Naive thymus-derived CD4-positive, alpha-beta T cell (primary cell): Measurements from ENCODE around the gene MYL11. TPM values are rescaled to one million over a fixed set of nuclear protein-coding genes. Genes with fewer than 3 reads are reported as not detected.

Experiments
- ATAC-seq: fragments of 150-1000 bp; cut with Tn5 transposase; 2 replicates; pipeline ENCODE4 v1.10.0; 2021; ENCODE audit warnings: mild to moderate bottlenecking, moderate library complexity
- CTCF ChIA-PET: fragments of 350-600 bp; sonication (Branson Sonifier 250); formaldehyde crosslinking; loops from one replicate; lab custom pipeline; 2021; ENCODE audit warnings: antibody characterized with exemption; lab: Charles Lee
- POLR2A ChIA-PET: fragments of 350-600 bp; sonication (Branson Sonifier 250); formaldehyde crosslinking; loops from one replicate; lab custom pipeline; 2021; ENCODE audit warnings: antibody characterized with exemption, inconsistent platforms; lab: Charles Lee
- DNase-seq, 9 donors: peaks; one replicate each; pipeline versions ENCODE4 v3.0.0 to v3.0.0-alpha.2; 2020 to 2022; ENCODE audit warnings: mixed read lengths in 1 of 9
- H3K27ac ChIP-seq: one replicate; pipeline ENCODE4 v1.7.0; 2013; ENCODE audit warnings: mild to moderate bottlenecking, low read depth, low read length, moderate library complexity
- H3K27me3 ChIP-seq, 2 donors: one replicate each; pipeline ENCODE4 v1.7.0; 2013; ENCODE audit warnings: low read length in 2 of 2, mild to moderate bottlenecking in 2 of 2, moderate library complexity in 2 of 2; ENCODE audit not compliant: control insufficient read depth in 2 of 2, insufficient read depth in 2 of 2
- H3K36me3 ChIP-seq, 3 experiments: 1 replicate in 2 of 3; 2 replicates in 1 of 3; pipeline ENCODE4 v1.7.0; 2013; ENCODE audit warnings: low read length in 3 of 3, mild to moderate bottlenecking in 3 of 3, moderate library complexity in 1 of 3; ENCODE audit not compliant: insufficient read depth in 3 of 3, control insufficient read depth in 2 of 3
- H3K4me1 ChIP-seq, 2 donors: one replicate each; pipeline ENCODE4 v1.7.0; 2013; ENCODE audit warnings: low read length in 2 of 2, mild to moderate bottlenecking in 2 of 2, moderate library complexity in 1 of 2; ENCODE audit not compliant: control insufficient read depth in 2 of 2, insufficient read depth in 2 of 2
- H3K4me3 ChIP-seq: 2 replicates; pipeline ENCODE4 v1.7.0; 2013; ENCODE audit warnings: mild to moderate bottlenecking, low read length
- H3K9me3 ChIP-seq, 3 experiments: 1 replicate in 2 of 3; 2 replicates in 1 of 3; pipeline ENCODE4 v1.7.0; 2013; ENCODE audit warnings: low read length in 3 of 3; ENCODE audit not compliant: control insufficient read depth in 2 of 3
- H3K27ac Mint-ChIP-seq, 9 donors: one replicate each; pipeline ENCODE4 v1.8.0; 2020 to 2022; ENCODE audit warnings: mixed read lengths in 9 of 9, mild to moderate bottlenecking in 8 of 9, moderate library complexity in 5 of 9, inconsistent platforms in 2 of 9
- H3K27me3 Mint-ChIP-seq, 5 donors: one replicate each; pipeline ENCODE4 v1.8.0; 2021 to 2022; ENCODE audit warnings: mixed read lengths in 5 of 5, mild to moderate bottlenecking in 1 of 5
- H3K36me3 Mint-ChIP-seq, 5 donors: one replicate each; pipeline ENCODE4 v1.8.0; 2020 to 2022; ENCODE audit warnings: mixed read lengths in 5 of 5, mild to moderate bottlenecking in 3 of 5, inconsistent platforms in 1 of 5
- H3K4me1 Mint-ChIP-seq, 7 donors: one replicate each; pipeline ENCODE4 v1.8.0; 2020 to 2022; ENCODE audit warnings: mixed read lengths in 7 of 7, mild to moderate bottlenecking in 3 of 7, inconsistent platforms in 1 of 7
- H3K4me3 Mint-ChIP-seq, 10 donors: one replicate each; pipeline ENCODE4 v1.8.0; 2020 to 2022; ENCODE audit warnings: mild to moderate bottlenecking in 10 of 10, mixed read lengths in 10 of 10, moderate library complexity in 6 of 10, inconsistent platforms in 2 of 10
- H3K9me3 Mint-ChIP-seq, 11 donors: one replicate each; pipeline ENCODE4 v1.8.0; 2020 to 2022; ENCODE audit warnings: mixed read lengths in 11 of 11, mild to moderate bottlenecking in 4 of 11, inconsistent platforms in 1 of 11, moderate library complexity in 1 of 11
- intact Hi-C, 2 donors: fragments of 100-400 bp; cut with micrococcal nuclease; formaldehyde crosslinking; loops; one replicate each; pipeline ENCODE4 v1.15.1; 2023
- polyA plus RNA-seq, 2 donors: library from polyadenylated mRNA; unstranded; fragments of 300-500 nt; fragmentation: Illumina TruSeq; gene quantifications; one replicate each; pipeline ENCODE4 v1.2.3, GENCODE V29; 2021
- total RNA-seq, 6 experiments: library from RNA in 5 of 6; stranded (reverse) in 5 of 6; gene quantifications; 1 replicate in 5 of 6; 2 replicates in 1 of 6; pipeline ENCODE4 v1.2.3 and lab custom pipeline; 2021 to 2026

Gene MYL11
- total and polyA plus RNA-seq, 7 experiments from 2014 or later, result 0.87 to 2.0 (median 1.6) TPM; not detected in 4

DNA sequence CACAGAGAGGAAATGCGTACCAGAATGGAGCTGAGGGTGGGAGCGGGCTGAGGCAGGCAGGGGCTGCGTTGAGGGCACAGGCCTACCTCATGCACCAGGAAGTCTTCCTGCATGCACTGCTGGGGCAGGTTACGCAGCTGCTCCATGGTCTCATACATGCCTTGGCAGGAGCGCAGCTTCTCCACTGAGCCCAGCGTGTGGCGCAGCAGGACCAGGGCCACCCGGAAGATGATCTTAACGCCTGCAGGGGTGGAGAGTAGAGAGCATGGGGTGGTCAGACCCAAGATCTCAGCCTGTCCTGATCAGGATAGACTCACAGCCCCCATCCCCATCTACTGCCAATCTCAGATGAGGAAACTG, 16.0 kb upstream of the MYL11 start:
- peaks cover 0 to 52% (median 0%) of the 10 kb centered on the region in 3 experiments for H3K36me3 ChIP-seq
- ChIA-PET CTCF (no interaction called here), POLR2A (interaction anchor here (0.6 to 2.2 kb wide), 2 partner anchors 24 to 26 kb away, joined by 3 to 10 read pairs; partner anchors contain the start of gene SEPTIN1)
- peak overlapping the region in 1 of 9 donors; percentile 54 for H3K27ac Mint-ChIP-seq
- peaks cover 4 to 31% (median 12%) of the 10 kb centered on the region in 5 donors for H3K36me3 Mint-ChIP-seq
- peaks cover 0 to 2% (median 0%) of the 10 kb centered on the region in 5 donors for H3K27me3 Mint-ChIP-seq
- no peaks in the 10 kb centered on the region for H3K27me3 ChIP-seq
- no peaks in the 10 kb centered on the region for H3K9me3 Mint-ChIP-seq
- H3K4me1 ChIP-seq, result peaks cover 16% of the 10 kb centered on the region in 2 donors
- no peaks in the 10 kb centered on the region for H3K9me3 ChIP-seq
- DNase-seq (no peak), ATAC-seq (no peak)
- intact Hi-C loops, result no loop called here
- no peak overlapping the region for H3K27ac ChIP-seq
- H3K4me3 ChIP-seq, result no peak overlapping the region
- H3K4me1 Mint-ChIP-seq, result peaks cover 10 to 31% (median 28%) of the 10 kb centered on the region in 7 donors
- no peak overlapping the region for H3K4me3 Mint-ChIP-seq

- Mint-ChIP-seq H3K4me1 (peaks cover 10 to 25% (median 21%) of the 10 kb centered on the region in 7 donors), H3K27me3 (peaks cover 0 to 2% (median 0%) of the 10 kb centered on the region in 5 donors), H3K36me3 (peaks cover 4 to 30% (median 12%) of the 10 kb centered on the region in 5 donors), H3K4me3 (no peak overlapping the region), H3K27ac (peak overlapping the region in 2 of 9 donors; percentile 43 to 54), H3K9me3 (no peaks in the 10 kb centered on the region)
- Histone ChIP-seq H3K4me1 (peaks cover 10% of the 10 kb centered on the region in 2 donors), H3K27me3 (no peaks in the 10 kb centered on the region), H3K27ac (no peak overlapping the region), H3K9me3 (no peaks in the 10 kb centered on the region), H3K36me3 (peaks cover 0 to 47% (median 0%) of the 10 kb centered on the region in 3 experiments), H3K4me3 (no peak overlapping the region)
- CTCF ChIA-PET, result interaction anchor here (0.9 kb wide), 1 partner anchor 13 kb away, joined by 3 read pairs; no protein-coding TSS in a partner anchor
- ATAC-seq (no peak), DNase-seq (peak in 1 of 9 donors; percentile 8)
- intact Hi-C loops, result no loop called here
- POLR2A ChIA-PET, result interaction anchor here (0.6 to 2.2 kb wide), 4 partner anchors 11 to 26 kb away, joined by 3 to 10 read pairs (median 4); partner anchors contain the start of genes SEPTIN1 and TBC1D10B
Measured at GRCh38 chr16:30358990-30359870, 15.4 kb upstream of the MYL11 start.

DNA sequence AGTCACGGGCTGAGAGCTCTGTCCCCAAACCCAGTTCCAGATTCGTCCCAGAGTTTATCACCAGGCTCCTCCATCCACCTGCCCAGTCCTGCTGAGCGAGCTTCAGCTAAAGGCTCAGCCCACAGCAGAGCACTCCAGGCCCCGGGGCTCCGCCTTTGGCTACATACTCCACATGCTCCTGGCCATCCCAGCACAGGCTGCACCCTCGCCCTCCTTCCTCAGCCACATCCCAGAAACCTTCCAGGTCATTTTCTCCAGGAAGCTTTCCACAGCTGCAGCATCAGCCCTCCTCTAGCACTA, 14.8 kb upstream of the MYL11 start:
- H3K9me3 Mint-ChIP-seq, result no peaks in the 10 kb centered on the region
- peaks cover 4 to 29% (median 16%) of the 10 kb centered on the region in 5 donors for H3K36me3 Mint-ChIP-seq
- H3K4me3 ChIP-seq, result no peak overlapping the region
- ATAC-seq (no peak), DNase-seq (peak in 1 of 9 donors; percentile 2)
- H3K27me3 ChIP-seq, result no peaks in the 10 kb centered on the region
- peaks cover 0 to 51% (median 0%) of the 10 kb centered on the region in 3 experiments for H3K36me3 ChIP-seq
- H3K9me3 ChIP-seq, result no peaks in the 10 kb centered on the region
- peaks cover 5 to 7% of the 10 kb centered on the region in 2 donors for H3K4me1 ChIP-seq
- H3K27ac Mint-ChIP-seq, result peak overlapping the region in 2 of 9 donors; percentile 13 to 65
- no peak overlapping the region for H3K4me3 Mint-ChIP-seq
- peaks cover 10 to 26% (median 21%) of the 10 kb centered on the region in 7 donors for H3K4me1 Mint-ChIP-seq
- peaks cover 0 to 2% (median 0%) of the 10 kb centered on the region in 5 donors for H3K27me3 Mint-ChIP-seq
- H3K27ac ChIP-seq, result no peak overlapping the region
- CTCF ChIA-PET, result interaction anchor here (0.9 kb wide), 1 partner anchor 12 kb away, joined by 3 read pairs; no protein-coding TSS in a partner anchor
- POLR2A ChIA-PET, result interaction anchor here (0.9 to 2.2 kb wide), 3 partner anchors 10 to 23 kb away, joined by 3 to 10 read pairs (median 5); partner anchors contain the start of genes SEPTIN1 and TBC1D10B
- intact Hi-C loops, result no loop called here

- CTCF ChIA-PET, result no interaction called here
- Histone ChIP-seq H3K27ac (no peak overlapping the region), H3K9me3 (no peaks in the 10 kb centered on the region), H3K27me3 (no peaks in the 10 kb centered on the region), H3K36me3 (peaks cover 0 to 60% (median 0%) of the 10 kb centered on the region in 3 experiments), H3K4me1 (peaks cover 0 to 2% of the 10 kb centered on the region in 2 donors), H3K4me3 (no peak overlapping the region)
- Mint-ChIP-seq H3K27ac (peak overlapping the region in 4 of 9 donors; percentile 15 to 70 (median 42)), H3K9me3 (no peaks in the 10 kb centered on the region), H3K4me1 (peaks cover 8 to 24% (median 16%) of the 10 kb centered on the region in 7 donors), H3K27me3 (no peaks in the 10 kb centered on the region), H3K36me3 (peaks cover 4 to 35% (median 20%) of the 10 kb centered on the region in 5 donors), H3K4me3 (peak overlapping the region in 1 of 10 donors; percentile 25)
- POLR2A ChIA-PET, result interaction anchor here (0.6 to 1.1 kb wide), 3 partner anchors 12 to 152 kb away, joined by 3 to 5 read pairs (median 3); no protein-coding TSS in a partner anchor
- ATAC-seq (no peak), DNase-seq (no peak)
- intact Hi-C loops, result no loop called here
Measured at GRCh38 chr16:30361180-30361579, 13.4 kb upstream of the MYL11 start.

- DNase-seq, result no peak
- POLR2A ChIA-PET, result interaction anchor here (0.7 to 9.3 kb wide), 6 partner anchors 15 to 288 kb away, joined by 3 to 120 read pairs (median 4); partner anchors contain the start of gene SEPTIN1
- Mint-ChIP-seq H3K4me3 (peak overlapping the region in 1 of 10 donors; percentile 41), H3K36me3 (peaks cover 4 to 32% (median 20%) of the 10 kb centered on the region in 5 donors), H3K4me1 (peaks cover 27 to 45% (median 38%) of the 10 kb centered on the region in 7 donors), H3K9me3 (no peaks in the 10 kb centered on the region), H3K27me3 (no peaks in the 10 kb centered on the region), H3K27ac (peak overlapping the region in 3 of 9 donors; percentile 10 to 65 (median 25))
- Histone ChIP-seq H3K27ac (no peak overlapping the region), H3K36me3 (peaks cover 0 to 28% (median 0%) of the 10 kb centered on the region in 3 experiments), H3K9me3 (no peaks in the 10 kb centered on the region), H3K27me3 (no peaks in the 10 kb centered on the region), H3K4me1 (peaks cover 12 to 21% of the 10 kb centered on the region in 2 donors), H3K4me3 (no peak overlapping the region)
- no peak for ATAC-seq
- intact Hi-C loops, result no loop called here
- CTCF ChIA-PET, result interaction anchor here (1.4 to 1.9 kb wide), 2 partner anchors 44 to 264 kb away, joined by 3 to 5 read pairs; no protein-coding TSS in a partner anchor
Measured at GRCh38 chr16:30365200-30365599, 9.4 kb upstream of the MYL11 start.

DNA sequence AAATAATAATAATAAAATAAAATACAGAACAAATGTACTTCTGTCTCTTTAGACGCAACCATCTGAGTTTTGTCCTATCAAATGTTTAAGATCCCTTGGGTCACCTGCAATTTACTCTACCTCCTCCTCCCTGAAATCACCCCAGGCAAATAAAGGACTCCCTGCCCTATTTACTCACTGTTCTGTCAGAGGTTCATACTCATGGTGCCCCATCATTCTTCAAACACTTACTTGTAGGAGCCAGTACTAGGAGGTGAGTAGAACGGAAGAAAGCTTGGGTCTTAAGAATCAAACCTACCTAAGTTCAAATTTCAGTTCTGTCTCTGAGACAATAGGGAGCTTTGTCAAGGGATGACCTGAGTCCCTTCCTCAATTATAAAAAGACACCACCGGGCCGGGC, 8.1 kb upstream of the MYL11 start:
- no peak overlapping the region for H3K4me3 ChIP-seq

More for the DNA sequence above, 8.1 kb upstream of the MYL11 start:
- Histone ChIP-seq H3K4me1 (peaks cover 17 to 25% of the 10 kb centered on the region in 2 donors), H3K9me3 (no peaks in the 10 kb centered on the region), H3K27me3 (no peaks in the 10 kb centered on the region), H3K36me3 (peaks cover 0 to 28% (median 0%) of the 10 kb centered on the region in 3 experiments), H3K27ac (no peak overlapping the region)
- intact Hi-C loops, result no loop called here
- Mint-ChIP-seq H3K27me3 (peaks cover 0 to 3% (median 0%) of the 10 kb centered on the region in 5 donors), H3K9me3 (peaks cover 0 to 2% (median 0%) of the 10 kb centered on the region in 11 donors), H3K36me3 (peaks cover 0 to 28% (median 16%) of the 10 kb centered on the region in 5 donors), H3K4me3 (peak overlapping the region in 8 of 10 donors; percentile 4 to 92 (median 88)), H3K27ac (peak overlapping the region in 6 of 9 donors; percentile 60 to 88 (median 82)), H3K4me1 (peaks cover 32 to 54% (median 46%) of the 10 kb centered on the region in 7 donors)
- ATAC-seq (no peak), DNase-seq (no peak)
- ChIA-PET POLR2A (interaction anchor here (1.0 to 9.3 kb wide), 4 partner anchors 14 to 202 kb away, joined by 3 to 120 read pairs (median 4); partner anchors contain the start of gene SEPTIN1), CTCF (interaction anchor here (0.7 to 1.9 kb wide), 2 partner anchors 41 to 43 kb away, joined by 3 to 5 read pairs; partner anchors contain the start of gene ZNF771)
